HepG2 (cell line): ENCODE measurements around the gene DNAJC30.

Experiments
- CBX2 ChIP-seq, 2 experiments: fragments of 200-600 bp in 1 of 2; sonication (generic); formaldehyde crosslinking in 1 of 2; IDR thresholded peaks; 2 replicates each; pipeline versions ENCODE4 v1.7.0 to v1.8.1; 2018 to 2022; ENCODE audit warnings: low read depth in 2 of 2, low read length in 1 of 2, mild to moderate bottlenecking in 1 of 2, missing genetic modification reagents in 1 of 2
- CTCF ChIP-seq: sonication (generic); formaldehyde crosslinking; IDR thresholded peaks from 2 replicates; pipeline ENCODE4 v1.5.0; 2020; ENCODE audit warnings: mild to moderate bottlenecking, missing genetic modification reagents, moderate library complexity
- HDAC6 ChIP-seq: fragments of 200-600 bp; sonication (generic); IDR thresholded peaks from 2 replicates; pipeline ENCODE4 v1.7.0; 2017; ENCODE audit warnings: mild to moderate bottlenecking, antibody characterized with exemption, low read length, low read depth
- KAT7 ChIP-seq: IDR thresholded peaks from 2 replicates; pipeline ENCODE4 v1.6.1; 2018; ENCODE audit warnings: borderline replicate concordance, missing compliant biosample characterization
- NBN ChIP-seq: fragments of 450-650 bp; conservative IDR thresholded peaks from 2 replicates; pipeline ENCODE4 v1.6.1; 2017
- POLR2AphosphoS5 ChIP-seq: IDR thresholded peaks from 2 replicates; pipeline ENCODE4 v1.6.1; 2012; ENCODE audit warnings: low read depth, low read length
- SAP130 ChIP-seq: IDR thresholded peaks from 2 replicates; pipeline ENCODE4 v1.6.1; 2016; ENCODE audit warnings: low read depth
- SRSF9 ChIP-seq: fragments of 200-400 bp; formaldehyde crosslinking; IDR thresholded peaks from 2 replicates; pipeline ENCODE4 v1.6.1; 2018; ENCODE audit warnings: borderline replicate concordance, mild to moderate bottlenecking, low read depth, low read length; ENCODE audit not compliant: insufficient read depth, poor library complexity, severe bottlenecking
- TARDBP ChIP-seq: sonication (generic); formaldehyde crosslinking; IDR thresholded peaks from 2 replicates; pipeline ENCODE4 v1.8.0; 2022; ENCODE audit warnings: mild to moderate bottlenecking, missing genetic modification reagents
- USF2 ChIP-seq, 2 experiments: sonication (generic) in 1 of 2; formaldehyde crosslinking in 1 of 2; IDR thresholded peaks; 2 replicates each; pipeline versions ENCODE4 v1.5.1 to v1.6.1; 2011 to 2020; ENCODE audit warnings: borderline replicate concordance in 1 of 2, low read depth in 1 of 2, low read length in 1 of 2, mild to moderate bottlenecking in 1 of 2, missing genetic modification reagents in 1 of 2, moderate library complexity in 1 of 2
- ZFAT ChIP-seq: sonication (generic); formaldehyde crosslinking; conservative IDR thresholded peaks from 2 replicates; pipeline ENCODE4 v1.8.1; 2023; ENCODE audit warnings: missing genetic modification reagents, inconsistent platforms
- ZNF83 ChIP-seq: sonication (generic); formaldehyde crosslinking; IDR thresholded peaks from 2 replicates; pipeline ENCODE4 v1.4.0; 2020; ENCODE audit warnings: missing genetic modification reagents, mild to moderate bottlenecking, borderline replicate concordance
- TF ChIP-seq, protein P1 (sequence below): sonication (generic); formaldehyde crosslinking; IDR thresholded peaks from 2 replicates; pipeline ENCODE4 v1.8.0; 2022; ENCODE audit warnings: missing genetic modification reagents, mild to moderate bottlenecking, inconsistent platforms, borderline replicate concordance
- TF ChIP-seq, protein P2 (sequence below): sonication (generic); formaldehyde crosslinking; IDR thresholded peaks from 2 replicates; pipeline ENCODE4 v1.4.0; 2020; ENCODE audit warnings: missing genetic modification reagents

DNA sequence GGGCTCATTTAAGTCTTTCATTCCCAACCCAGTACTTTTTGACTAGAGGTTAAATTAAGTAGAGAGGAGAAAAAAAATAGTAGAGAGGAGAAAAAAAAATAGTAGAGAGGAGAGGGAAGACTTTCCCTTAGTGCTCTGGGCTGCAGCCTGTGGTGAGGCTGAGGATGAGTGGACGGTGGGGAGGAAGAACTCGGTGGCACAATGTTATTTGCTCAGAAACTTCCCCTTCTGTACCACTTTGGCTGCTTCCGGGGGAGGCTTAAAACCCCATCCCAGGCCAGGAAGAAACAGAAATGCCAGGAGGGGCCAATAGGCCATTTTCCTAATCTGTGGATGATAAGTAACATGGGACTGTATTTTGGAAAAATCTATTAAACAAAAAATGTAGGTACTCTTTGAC, 44.3 kb downstream of the DNAJC30 start:
- no peak for TF ChIP-seq CTCF (CRISPR knock-in tag)
- no peak for TF ChIP-seq SRSF9
- no peak for TF ChIP-seq NBN
- no peak for TF ChIP-seq TARDBP (CRISPR knock-in tag)
- TF ChIP-seq, protein P1, sequence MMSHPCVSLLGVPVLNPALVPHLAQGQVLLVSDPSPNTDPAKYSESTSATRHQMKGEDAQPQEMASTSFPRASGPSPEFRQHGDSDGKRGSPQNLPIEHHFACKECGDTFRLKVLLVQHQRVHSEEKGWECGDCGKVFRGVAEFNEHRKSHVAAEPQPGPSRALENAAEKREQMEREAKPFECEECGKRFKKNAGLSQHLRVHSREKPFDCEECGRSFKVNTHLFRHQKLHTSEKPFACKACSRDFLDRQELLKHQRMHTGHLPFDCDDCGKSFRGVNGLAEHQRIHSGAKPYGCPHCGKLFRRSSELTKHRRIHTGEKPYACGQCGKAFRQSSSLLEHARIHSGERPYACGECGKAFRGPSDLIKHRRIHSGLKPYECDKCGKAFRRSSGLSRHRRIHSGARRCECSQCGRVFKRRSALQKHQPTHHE (CRISPR knock-in tag) = no peak
- no peak for TF ChIP-seq ZFAT (CRISPR knock-in tag)
- TF ChIP-seq SAP130 = no peak
- no peak for TF ChIP-seq CBX2 (IDR thresholded peaks at IDR 0.05; ENCODE audit: low read depth, low read length)
- no peak for TF ChIP-seq CBX2 (CRISPR knock-in tag; IDR thresholded peaks at IDR 0.05; ENCODE audit: low read depth)
- TF ChIP-seq USF2 (IDR thresholded peaks at IDR 0.05; ENCODE audit: low read depth, low read length) = no peak
- TF ChIP-seq USF2 (CRISPR knock-in tag; IDR thresholded peaks at IDR 0.05; ENCODE audit: borderline replicate concordance) = no peak
- no peak for TF ChIP-seq ZNF83 (CRISPR knock-in tag)
- TF ChIP-seq POLR2AphosphoS5 = no peak
- TF ChIP-seq, protein P2, sequence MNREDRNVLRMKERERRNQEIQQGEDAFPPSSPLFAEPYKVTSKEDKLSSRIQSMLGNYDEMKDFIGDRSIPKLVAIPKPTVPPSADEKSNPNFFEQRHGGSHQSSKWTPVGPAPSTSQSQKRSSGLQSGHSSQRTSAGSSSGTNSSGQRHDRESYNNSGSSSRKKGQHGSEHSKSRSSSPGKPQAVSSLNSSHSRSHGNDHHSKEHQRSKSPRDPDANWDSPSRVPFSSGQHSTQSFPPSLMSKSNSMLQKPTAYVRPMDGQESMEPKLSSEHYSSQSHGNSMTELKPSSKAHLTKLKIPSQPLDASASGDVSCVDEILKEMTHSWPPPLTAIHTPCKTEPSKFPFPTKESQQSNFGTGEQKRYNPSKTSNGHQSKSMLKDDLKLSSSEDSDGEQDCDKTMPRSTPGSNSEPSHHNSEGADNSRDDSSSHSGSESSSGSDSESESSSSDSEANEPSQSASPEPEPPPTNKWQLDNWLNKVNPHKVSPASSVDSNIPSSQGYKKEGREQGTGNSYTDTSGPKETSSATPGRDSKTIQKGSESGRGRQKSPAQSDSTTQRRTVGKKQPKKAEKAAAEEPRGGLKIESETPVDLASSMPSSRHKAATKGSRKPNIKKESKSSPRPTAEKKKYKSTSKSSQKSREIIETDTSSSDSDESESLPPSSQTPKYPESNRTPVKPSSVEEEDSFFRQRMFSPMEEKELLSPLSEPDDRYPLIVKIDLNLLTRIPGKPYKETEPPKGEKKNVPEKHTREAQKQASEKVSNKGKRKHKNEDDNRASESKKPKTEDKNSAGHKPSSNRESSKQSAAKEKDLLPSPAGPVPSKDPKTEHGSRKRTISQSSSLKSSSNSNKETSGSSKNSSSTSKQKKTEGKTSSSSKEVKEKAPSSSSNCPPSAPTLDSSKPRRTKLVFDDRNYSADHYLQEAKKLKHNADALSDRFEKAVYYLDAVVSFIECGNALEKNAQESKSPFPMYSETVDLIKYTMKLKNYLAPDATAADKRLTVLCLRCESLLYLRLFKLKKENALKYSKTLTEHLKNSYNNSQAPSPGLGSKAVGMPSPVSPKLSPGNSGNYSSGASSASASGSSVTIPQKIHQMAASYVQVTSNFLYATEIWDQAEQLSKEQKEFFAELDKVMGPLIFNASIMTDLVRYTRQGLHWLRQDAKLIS (CRISPR knock-in tag) = no peak
- TF ChIP-seq KAT7 = no peak
- no peak for TF ChIP-seq HDAC6
